Measurements from ENCODE around the gene PTPN3. TPM values are rescaled to one million over a fixed set of nuclear protein-coding genes. Genes with fewer than 3 reads are reported as not detected.

The PTPN3 gene
- total and polyA plus RNA-seq, 10 of the 15 experiments (the other 5 are each of a cell fraction or from before 2014, with no cell fraction given), result 0.18 to 1.3 (median 0.39) TPM

- TF ChIP-seq, protein P1, sequence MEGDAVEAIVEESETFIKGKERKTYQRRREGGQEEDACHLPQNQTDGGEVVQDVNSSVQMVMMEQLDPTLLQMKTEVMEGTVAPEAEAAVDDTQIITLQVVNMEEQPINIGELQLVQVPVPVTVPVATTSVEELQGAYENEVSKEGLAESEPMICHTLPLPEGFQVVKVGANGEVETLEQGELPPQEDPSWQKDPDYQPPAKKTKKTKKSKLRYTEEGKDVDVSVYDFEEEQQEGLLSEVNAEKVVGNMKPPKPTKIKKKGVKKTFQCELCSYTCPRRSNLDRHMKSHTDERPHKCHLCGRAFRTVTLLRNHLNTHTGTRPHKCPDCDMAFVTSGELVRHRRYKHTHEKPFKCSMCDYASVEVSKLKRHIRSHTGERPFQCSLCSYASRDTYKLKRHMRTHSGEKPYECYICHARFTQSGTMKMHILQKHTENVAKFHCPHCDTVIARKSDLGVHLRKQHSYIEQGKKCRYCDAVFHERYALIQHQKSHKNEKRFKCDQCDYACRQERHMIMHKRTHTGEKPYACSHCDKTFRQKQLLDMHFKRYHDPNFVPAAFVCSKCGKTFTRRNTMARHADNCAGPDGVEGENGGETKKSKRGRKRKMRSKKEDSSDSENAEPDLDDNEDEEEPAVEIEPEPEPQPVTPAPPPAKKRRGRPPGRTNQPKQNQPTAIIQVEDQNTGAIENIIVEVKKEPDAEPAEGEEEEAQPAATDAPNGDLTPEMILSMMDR (IDR thresholded peaks at IDR 0.05 in 2 of 3, conservative IDR thresholded peaks at IDR 0.05 in 1 of 3; ENCODE audit: control insufficient read depth in 2 of 3, extremely low read depth in 1 of 3, insufficient read depth in 1 of 3, low read depth in 3 of 3, low read length in 3 of 3), result no peak
- TF ChIP-seq MYC (IDR thresholded peaks at IDR 0.05; ENCODE audit: insufficient read depth, insufficient read length, insufficient replicate concordance, low read length, severe bottlenecking), result no peak
- TF ChIP-seq ZBTB11 (CRISPR knock-in tag; IDR thresholded peaks at IDR 0.05), result no peak
- no peak for TF ChIP-seq ZNF24 (IDR thresholded peaks at IDR 0.05)
- TF ChIP-seq ATF7 (IDR thresholded peaks at IDR 0.05; ENCODE audit: low read depth), result peak; percentile 70
- no peak for TF ChIP-seq STAT1 (conservative IDR thresholded peaks at IDR 0.05)
- no peak for TF ChIP-seq ZNF622 (IDR thresholded peaks at IDR 0.05)
- TF ChIP-seq SMARCA5 (IDR thresholded peaks at IDR 0.05), result 0 out of 2 replicates have a peak, but pooled peaks have one; percentile 27
- peak; percentile 74 for TF ChIP-seq ZNF687 (IDR thresholded peaks at IDR 0.05)
- no peak for TF ChIP-seq SUPT20H (IDR thresholded peaks at IDR 0.05; ENCODE audit: borderline replicate concordance, control insufficient read depth, low read depth, low read length)
- TF ChIP-seq DPF2 (IDR thresholded peaks at IDR 0.05), result peak; percentile 70; the same call in 1 of the 2 replicates
- peak; percentile 45; the same call in 1 of the 2 replicates for TF ChIP-seq CREB1 (IDR thresholded peaks at IDR 0.05; ENCODE audit: low read depth)
- TF ChIP-seq POU2F2 (IDR thresholded peaks at IDR 0.05; ENCODE audit: borderline replicate concordance, low read depth, low read length), result 0 out of 3 replicates have a peak, but pooled peaks have one; percentile 36
- TF ChIP-seq SREBF1 (IDR thresholded peaks at IDR 0.05; ENCODE audit: low read length), result no peak
- no peak for TF ChIP-seq YBX1 (IDR thresholded peaks at IDR 0.05)
- TF ChIP-seq, protein P2, sequence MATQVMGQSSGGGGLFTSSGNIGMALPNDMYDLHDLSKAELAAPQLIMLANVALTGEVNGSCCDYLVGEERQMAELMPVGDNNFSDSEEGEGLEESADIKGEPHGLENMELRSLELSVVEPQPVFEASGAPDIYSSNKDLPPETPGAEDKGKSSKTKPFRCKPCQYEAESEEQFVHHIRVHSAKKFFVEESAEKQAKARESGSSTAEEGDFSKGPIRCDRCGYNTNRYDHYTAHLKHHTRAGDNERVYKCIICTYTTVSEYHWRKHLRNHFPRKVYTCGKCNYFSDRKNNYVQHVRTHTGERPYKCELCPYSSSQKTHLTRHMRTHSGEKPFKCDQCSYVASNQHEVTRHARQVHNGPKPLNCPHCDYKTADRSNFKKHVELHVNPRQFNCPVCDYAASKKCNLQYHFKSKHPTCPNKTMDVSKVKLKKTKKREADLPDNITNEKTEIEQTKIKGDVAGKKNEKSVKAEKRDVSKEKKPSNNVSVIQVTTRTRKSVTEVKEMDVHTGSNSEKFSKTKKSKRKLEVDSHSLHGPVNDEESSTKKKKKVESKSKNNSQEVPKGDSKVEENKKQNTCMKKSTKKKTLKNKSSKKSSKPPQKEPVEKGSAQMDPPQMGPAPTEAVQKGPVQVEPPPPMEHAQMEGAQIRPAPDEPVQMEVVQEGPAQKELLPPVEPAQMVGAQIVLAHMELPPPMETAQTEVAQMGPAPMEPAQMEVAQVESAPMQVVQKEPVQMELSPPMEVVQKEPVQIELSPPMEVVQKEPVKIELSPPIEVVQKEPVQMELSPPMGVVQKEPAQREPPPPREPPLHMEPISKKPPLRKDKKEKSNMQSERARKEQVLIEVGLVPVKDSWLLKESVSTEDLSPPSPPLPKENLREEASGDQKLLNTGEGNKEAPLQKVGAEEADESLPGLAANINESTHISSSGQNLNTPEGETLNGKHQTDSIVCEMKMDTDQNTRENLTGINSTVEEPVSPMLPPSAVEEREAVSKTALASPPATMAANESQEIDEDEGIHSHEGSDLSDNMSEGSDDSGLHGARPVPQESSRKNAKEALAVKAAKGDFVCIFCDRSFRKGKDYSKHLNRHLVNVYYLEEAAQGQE (IDR thresholded peaks at IDR 0.05; ENCODE audit: low read depth, low read length), result no peak
- TF ChIP-seq CBFB (IDR thresholded peaks at IDR 0.05; ENCODE audit: low read depth), result no peak
- TF ChIP-seq BRCA1 (IDR thresholded peaks at IDR 0.05; ENCODE audit: low read depth, low read length), result no peak
- TF ChIP-seq NFYB (IDR thresholded peaks at IDR 0.05; ENCODE audit: insufficient read depth, low read depth, low read length), result peak; percentile 55; the same call in 1 of the 2 replicates
Measured at GRCh38 chr9:109422641-109423040, 75.5 kb downstream of the PTPN3 start (continued).

All from GM12878 (cell line).